IMR-90 (cell line): ENCODE data around the gene ZNF888.

Experiments
- BHLHE40 ChIP-seq: fragments of 150-350 bp; IDR thresholded peaks from 2 replicates; pipeline ENCODE4 v1.6.1; 2016; ENCODE audit warnings: mild to moderate bottlenecking, low read depth, low read length
- CEBPB ChIP-seq: IDR thresholded peaks from 2 replicates; pipeline ENCODE4 v1.6.1; 2012; ENCODE audit warnings: low read depth, low read length, improper control_type of control experiment
- CHD1 ChIP-seq: IDR thresholded peaks from 2 replicates; pipeline ENCODE4 v1.6.1; 2012; ENCODE audit warnings: low read depth, low read length, improper control_type of control experiment
- CTCF ChIP-seq: conservative IDR thresholded peaks from 2 replicates; pipeline ENCODE4 v1.5.1; 2012; ENCODE audit warnings: mild to moderate bottlenecking, low read depth, low read length, improper control_type of control experiment
- ELK1 ChIP-seq: fragments of 150-350 bp; IDR thresholded peaks from 2 replicates; pipeline ENCODE4 v1.6.1; 2016; ENCODE audit warnings: low read depth, mild to moderate bottlenecking, low read length, moderate library complexity, borderline replicate concordance
- FOS ChIP-seq: fragments of 150-350 bp; IDR thresholded peaks from 2 replicates; pipeline ENCODE4 v1.6.1; 2016; ENCODE audit warnings: low read depth, low read length
- MAFK ChIP-seq: IDR thresholded peaks from 2 replicates; pipeline ENCODE4 v1.6.1; 2012; ENCODE audit warnings: low read depth, low read length, improper control_type of control experiment
- MAZ ChIP-seq: IDR thresholded peaks from 2 replicates; pipeline ENCODE4 v1.6.1; 2012; ENCODE audit warnings: low read depth, mild to moderate bottlenecking, low read length, improper control_type of control experiment, moderate library complexity, borderline replicate concordance
- POLR2A ChIP-seq: IDR thresholded peaks from 2 replicates; pipeline ENCODE4 v1.6.1; 2012; ENCODE audit warnings: mild to moderate bottlenecking, low read depth, low read length
- RAD21 ChIP-seq: IDR thresholded peaks from 2 replicates; pipeline ENCODE4 v1.6.1; 2012; ENCODE audit warnings: low read length, improper control_type of control experiment
- RFX5 ChIP-seq: IDR thresholded peaks from 2 replicates; pipeline ENCODE4 v1.8.0; 2012; ENCODE audit warnings: low read depth, mild to moderate bottlenecking, low read length, moderate library complexity
- SMC3 ChIP-seq: fragments of 150-350 bp; IDR thresholded peaks from 2 replicates; pipeline ENCODE4 v1.6.1; 2016; ENCODE audit warnings: low read depth, mild to moderate bottlenecking, antibody characterized with exemption, low read length, moderate library complexity
- TF ChIP-seq, protein P1 (sequence below): fragments of 150-350 bp; IDR thresholded peaks from 2 replicates; pipeline ENCODE4 v1.6.1; 2017; ENCODE audit warnings: mild to moderate bottlenecking, antibody characterized with exemption, low read length, low read depth

GRCh38 chr19:52946322-52947310, 23.4 kb upstream of the ZNF888 start:
- TF ChIP-seq CTCF (no peak), POLR2A (no peak), CEBPB (no peak), MAFK (no peak), ELK1 (no peak), FOS (no peak), MAZ (no peak), SMC3 (no peak), RFX5 (no peak), RAD21 (no peak), CHD1 (no peak), BHLHE40 (no peak)
- TF ChIP-seq, protein P1, sequence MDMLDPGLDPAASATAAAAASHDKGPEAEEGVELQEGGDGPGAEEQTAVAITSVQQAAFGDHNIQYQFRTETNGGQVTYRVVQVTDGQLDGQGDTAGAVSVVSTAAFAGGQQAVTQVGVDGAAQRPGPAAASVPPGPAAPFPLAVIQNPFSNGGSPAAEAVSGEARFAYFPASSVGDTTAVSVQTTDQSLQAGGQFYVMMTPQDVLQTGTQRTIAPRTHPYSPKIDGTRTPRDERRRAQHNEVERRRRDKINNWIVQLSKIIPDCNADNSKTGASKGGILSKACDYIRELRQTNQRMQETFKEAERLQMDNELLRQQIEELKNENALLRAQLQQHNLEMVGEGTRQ = no peak
